ENCODE results near the gene ASB13. TPM values are rescaled to one million over a fixed set of nuclear protein-coding genes. Genes with fewer than 3 reads are reported as not detected.

ASB13 gene
- total and polyA plus RNA-seq, 10 of the 15 experiments (the other 5 are each of a cell fraction or from before 2014, with no cell fraction given): 0.02 to 0.59 (median 0.10) TPM; not detected in 2

- intact Hi-C loops (cut with micrococcal nuclease; ENCODE audit: unreplicated experiment) (no loop called here), in situ Hi-C loops (cut with MboI) (no loop called here)
- POLR2A ChIA-PET: no interaction called here
- SMC1A ChIA-PET (ENCODE audit: uncharacterized antibody, unreplicated experiment): interaction anchor here (0.6 kb wide), 1 partner anchor 195 kb away, joined by 3 read pairs; no protein-coding TSS in a partner anchor
- Histone ChIP-seq H3K9me3 (replicated peaks; ENCODE audit: control insufficient read depth, insufficient read depth, low read length) (no peaks in the 10 kb centered on the region; the same call in 2 of the 3 replicates), H3K79me2 (ENCODE audit: control insufficient read depth, insufficient read depth, low read length) (no peaks in the 10 kb centered on the region), H3K9ac (ENCODE audit: control insufficient read depth, insufficient read depth, low read length) (no peak overlapping the region), H3K27ac (ENCODE audit: control insufficient read depth, insufficient read depth) (no peak overlapping the region), H3K27me3 (replicated peaks in 1 of 2; ENCODE audit: control insufficient read depth in 2 of 2, insufficient read depth in 2 of 2, low read length in 1 of 2) (peaks cover 2 to 4% of the 10 kb centered on the region in 2 experiments), H3K36me3 (ENCODE audit: control insufficient read depth in 2 of 2, insufficient read depth in 2 of 2, low read length in 1 of 2) (no peaks in the 10 kb centered on the region), H4K20me1 (ENCODE audit: control insufficient read depth, insufficient read depth) (no peaks in the 10 kb centered on the region), H3K4me2 (ENCODE audit: control insufficient read depth, insufficient read depth) (no peak overlapping the region), H3K4me3 (no peak overlapping the region), H2AFZ (ENCODE audit: control insufficient read depth, low read depth, low read length) (no peak overlapping the region), H3K4me1 (ENCODE audit: control insufficient read depth, insufficient read depth, low read length) (no peaks in the 10 kb centered on the region)
- no peak for ATAC-seq
- BruUV-seq (replicated peaks): no TSS peak
- RAD21 ChIA-PET (ENCODE audit: unreplicated experiment): no interaction called here
- TF ChIP-seq ESRRA (IDR thresholded peaks at IDR 0.05; ENCODE audit: low read length): no peak
- TF ChIP-seq FOXK2 (IDR thresholded peaks at IDR 0.05): no peak
- no peak for TF ChIP-seq SRF (IDR thresholded peaks at IDR 0.05; ENCODE audit: low read depth in 2 of 2, low read length in 2 of 2)
- no peak for TF ChIP-seq MEF2B (IDR thresholded peaks at IDR 0.05; ENCODE audit: partially characterized antibody, poor library complexity, severe bottlenecking)
- no peak for TF ChIP-seq NFIC (IDR thresholded peaks at IDR 0.05; ENCODE audit: low read depth, low read length)
- TF ChIP-seq, protein P1, sequence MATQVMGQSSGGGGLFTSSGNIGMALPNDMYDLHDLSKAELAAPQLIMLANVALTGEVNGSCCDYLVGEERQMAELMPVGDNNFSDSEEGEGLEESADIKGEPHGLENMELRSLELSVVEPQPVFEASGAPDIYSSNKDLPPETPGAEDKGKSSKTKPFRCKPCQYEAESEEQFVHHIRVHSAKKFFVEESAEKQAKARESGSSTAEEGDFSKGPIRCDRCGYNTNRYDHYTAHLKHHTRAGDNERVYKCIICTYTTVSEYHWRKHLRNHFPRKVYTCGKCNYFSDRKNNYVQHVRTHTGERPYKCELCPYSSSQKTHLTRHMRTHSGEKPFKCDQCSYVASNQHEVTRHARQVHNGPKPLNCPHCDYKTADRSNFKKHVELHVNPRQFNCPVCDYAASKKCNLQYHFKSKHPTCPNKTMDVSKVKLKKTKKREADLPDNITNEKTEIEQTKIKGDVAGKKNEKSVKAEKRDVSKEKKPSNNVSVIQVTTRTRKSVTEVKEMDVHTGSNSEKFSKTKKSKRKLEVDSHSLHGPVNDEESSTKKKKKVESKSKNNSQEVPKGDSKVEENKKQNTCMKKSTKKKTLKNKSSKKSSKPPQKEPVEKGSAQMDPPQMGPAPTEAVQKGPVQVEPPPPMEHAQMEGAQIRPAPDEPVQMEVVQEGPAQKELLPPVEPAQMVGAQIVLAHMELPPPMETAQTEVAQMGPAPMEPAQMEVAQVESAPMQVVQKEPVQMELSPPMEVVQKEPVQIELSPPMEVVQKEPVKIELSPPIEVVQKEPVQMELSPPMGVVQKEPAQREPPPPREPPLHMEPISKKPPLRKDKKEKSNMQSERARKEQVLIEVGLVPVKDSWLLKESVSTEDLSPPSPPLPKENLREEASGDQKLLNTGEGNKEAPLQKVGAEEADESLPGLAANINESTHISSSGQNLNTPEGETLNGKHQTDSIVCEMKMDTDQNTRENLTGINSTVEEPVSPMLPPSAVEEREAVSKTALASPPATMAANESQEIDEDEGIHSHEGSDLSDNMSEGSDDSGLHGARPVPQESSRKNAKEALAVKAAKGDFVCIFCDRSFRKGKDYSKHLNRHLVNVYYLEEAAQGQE (IDR thresholded peaks at IDR 0.05; ENCODE audit: low read depth, low read length): no peak
- no peak for TF ChIP-seq POLR2A (IDR thresholded peaks at IDR 0.05; ENCODE audit: low read depth, low read length)
- TF ChIP-seq NFYA (IDR thresholded peaks at IDR 0.05; ENCODE audit: borderline replicate concordance, low read depth, low read length): no peak
- TF ChIP-seq SMC3 (IDR thresholded peaks at IDR 0.05; ENCODE audit: borderline replicate concordance, low read length): no peak
- TF ChIP-seq CBX3 (IDR thresholded peaks at IDR 0.05; ENCODE audit: borderline replicate concordance, low read depth): no peak
- no peak for TF ChIP-seq SUZ12 (IDR thresholded peaks at IDR 0.05; ENCODE audit: unreplicated experiment)
- no peak for TF ChIP-seq BCL11A (IDR thresholded peaks at IDR 0.05; ENCODE audit: low read depth, low read length)
- no peak for TF ChIP-seq MXI1 (IDR thresholded peaks at IDR 0.05; ENCODE audit: low read depth, low read length)
- TF ChIP-seq POLR2AphosphoS2 (IDR thresholded peaks at IDR 0.05; ENCODE audit: low read depth, low read length): no peak
- TF ChIP-seq EZH2 (IDR thresholded peaks at IDR 0.05; ENCODE audit: borderline replicate concordance, control insufficient read depth, low read depth, low read length): no peak
- TF ChIP-seq ZNF622 (IDR thresholded peaks at IDR 0.05): no peak
- TF ChIP-seq RAD51 (IDR thresholded peaks at IDR 0.05): no peak
- TF ChIP-seq USF2 (IDR thresholded peaks at IDR 0.05; ENCODE audit: borderline replicate concordance, low read depth, low read length): no peak
- TF ChIP-seq RBBP5 (conservative IDR thresholded peaks at IDR 0.05): no peak
- no peak for DNase-seq (ENCODE audit: low read depth, low spot score)
- no peak for FAIRE-seq
- CTCF ChIA-PET: interaction anchor here (0.8 to 1.3 kb wide), 3 partner anchors 10 to 163 kb away, joined by 4 to 5 read pairs (median 4); no protein-coding TSS in a partner anchor
- WGBS (ENCODE audit: insufficient coverage, insufficient replicate concordance, low lambda C conversion rate, missing lambda C conversion rate): 56% methylated on average over 9 of the region's 9 CpGs
Measured at GRCh38 chr10:5604236-5604925, 62.0 kb downstream of the ASB13 start.
